ENCODE measurements around the gene PGAM2.
"Not testable (repeated sequence)": the region's sequence is repeated elsewhere in the genome, so short reads cannot be mapped to it uniquely, and the experiment has no call there.

Gene PGAM2

DNA sequence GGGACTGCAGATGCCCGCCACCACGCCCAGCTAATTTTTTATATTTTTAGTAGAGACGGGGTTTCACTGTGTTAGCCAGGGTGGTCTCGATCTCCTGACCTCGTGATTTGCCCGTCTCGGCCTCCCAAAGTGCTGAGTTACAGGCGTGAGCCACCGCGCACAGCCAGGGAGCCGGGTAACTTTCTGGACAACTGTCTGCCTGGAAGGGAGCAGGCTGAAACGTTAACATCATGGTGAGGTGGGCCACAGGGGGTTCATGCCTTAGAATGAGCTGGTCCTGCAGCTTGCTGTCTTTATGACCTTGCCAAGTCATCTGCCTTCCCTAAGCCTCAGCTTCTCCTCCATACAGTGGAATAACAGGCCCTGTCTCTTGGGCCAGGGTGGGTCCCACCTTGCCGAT lies 34.0 kb downstream of the PGAM2 start:
- DNase-seq (ENCODE audit: low read depth in 2 of 2), result not testable (repeated sequence)

DNA sequence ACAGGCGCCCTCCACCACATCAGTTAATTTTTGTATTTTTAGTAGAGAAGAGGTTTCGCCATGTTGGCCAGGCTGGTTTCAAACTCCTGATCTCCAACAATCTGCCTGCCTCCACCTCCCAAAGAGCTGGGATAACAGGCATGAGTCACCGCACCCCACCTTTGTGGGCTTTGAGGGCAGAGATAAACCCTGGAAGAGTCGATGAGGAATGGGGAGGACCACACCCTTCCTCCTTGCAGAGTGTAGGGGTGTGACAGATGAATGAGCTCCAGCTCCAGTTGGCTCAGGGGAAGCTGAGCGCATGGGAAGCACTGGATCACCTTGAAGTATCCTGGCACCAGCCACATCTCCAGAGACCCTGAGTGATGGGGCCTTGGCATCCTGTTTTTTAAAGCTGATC lies 35.3 kb downstream of the PGAM2 start:
- DNase-seq (ENCODE audit: low read depth in 2 of 2), result not testable (repeated sequence)

DNA sequence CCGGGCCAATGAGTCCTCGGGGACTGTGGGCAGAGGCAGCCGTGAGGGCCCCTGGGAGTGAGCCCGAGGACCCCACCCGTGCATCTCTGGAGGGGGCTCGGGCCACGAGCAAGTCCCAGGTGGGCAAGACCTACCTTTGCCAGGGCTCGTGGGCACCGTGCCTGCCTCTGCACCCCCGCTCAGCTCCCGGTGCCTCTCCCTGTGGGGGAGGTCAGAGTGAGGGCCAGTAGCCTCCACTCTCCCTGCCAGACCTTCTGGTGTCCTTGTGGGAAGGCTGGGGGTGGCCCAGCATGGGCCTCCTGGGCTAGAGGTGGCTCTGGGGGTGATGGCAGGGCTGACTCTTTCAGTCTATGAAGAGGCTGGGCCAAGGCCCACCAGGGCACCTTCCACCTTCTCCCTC lies 35.9 kb downstream of the PGAM2 start:
- not testable (repeated sequence) for DNase-seq (ENCODE audit: low read depth in 2 of 2)

DNA sequence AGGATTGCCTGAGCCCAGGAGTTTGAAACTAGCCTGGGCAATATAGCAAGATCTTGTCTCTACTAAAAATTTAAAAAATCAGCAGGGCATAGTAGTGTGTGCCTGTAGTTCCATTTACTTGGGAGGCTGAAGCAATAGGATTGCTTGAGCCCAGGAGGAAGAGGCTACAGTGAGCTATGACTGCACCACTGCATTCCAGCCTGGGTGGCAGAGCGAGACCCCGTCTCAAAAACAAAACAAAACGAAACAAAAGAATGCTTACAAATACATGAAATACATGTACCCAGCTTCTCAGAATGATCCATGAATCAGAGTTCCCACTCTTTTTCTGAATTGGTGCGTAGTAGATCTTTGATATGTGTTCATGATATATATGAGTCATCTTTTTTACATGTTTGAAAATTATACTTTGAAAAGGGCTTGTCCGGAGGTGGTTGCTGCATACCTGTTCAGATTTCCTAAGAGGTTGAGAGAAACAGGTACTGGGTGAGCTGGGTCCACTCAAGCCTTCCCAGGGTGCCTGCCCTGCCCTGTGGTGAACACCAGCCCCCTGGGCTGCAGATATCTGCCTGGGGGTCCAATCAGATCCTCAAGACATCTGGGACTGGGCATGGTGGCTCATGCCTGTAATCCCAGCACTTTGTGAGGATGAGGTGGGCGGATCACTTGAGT lies 42.4 kb downstream of the PGAM2 start:
- not testable (repeated sequence) for DNase-seq (ENCODE audit: low read depth in 2 of 2)

DNA sequence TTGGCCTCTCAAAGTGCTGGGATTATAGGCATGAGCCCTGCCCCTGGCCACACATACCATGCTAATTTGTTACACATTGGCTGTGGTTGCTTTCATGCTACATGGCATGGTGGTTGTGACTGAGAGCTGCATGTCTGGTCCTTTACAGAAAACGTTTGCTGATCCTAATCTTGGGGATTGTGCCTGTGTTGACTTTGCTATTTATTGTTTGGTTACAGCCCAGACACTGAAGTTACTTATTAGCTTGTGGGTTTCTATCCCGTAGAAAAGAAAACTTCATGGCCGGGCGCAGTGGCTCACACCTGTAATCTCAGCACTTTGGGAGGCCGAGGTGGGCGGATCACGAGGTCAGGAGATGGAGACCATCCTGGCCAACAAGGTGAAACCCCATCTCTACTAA lies 43.3 kb downstream of the PGAM2 start:
- not testable (repeated sequence) for DNase-seq (ENCODE audit: low read depth in 2 of 2)

DNA sequence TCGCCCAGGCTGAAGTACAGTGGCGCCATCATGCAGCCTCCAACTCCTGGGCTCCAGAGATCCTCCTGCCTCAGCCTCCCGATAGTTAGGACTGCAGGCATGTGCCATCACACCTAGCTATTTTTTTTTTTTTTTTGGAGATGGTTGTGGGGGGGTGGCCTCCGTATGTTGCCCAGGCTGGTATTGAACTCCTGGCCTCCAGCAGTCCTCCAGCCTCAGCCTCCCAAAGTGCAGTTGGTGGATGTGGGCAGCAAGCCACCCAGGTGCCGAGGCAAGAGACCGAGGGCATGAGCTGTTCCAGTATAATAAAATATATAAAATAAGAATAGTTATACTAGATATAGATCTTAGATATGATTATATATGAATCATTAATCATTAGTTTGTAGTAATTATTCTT lies 45.5 kb downstream of the PGAM2 start:
- not testable (repeated sequence) for DNase-seq (ENCODE audit: low read depth in 2 of 2)

DNA sequence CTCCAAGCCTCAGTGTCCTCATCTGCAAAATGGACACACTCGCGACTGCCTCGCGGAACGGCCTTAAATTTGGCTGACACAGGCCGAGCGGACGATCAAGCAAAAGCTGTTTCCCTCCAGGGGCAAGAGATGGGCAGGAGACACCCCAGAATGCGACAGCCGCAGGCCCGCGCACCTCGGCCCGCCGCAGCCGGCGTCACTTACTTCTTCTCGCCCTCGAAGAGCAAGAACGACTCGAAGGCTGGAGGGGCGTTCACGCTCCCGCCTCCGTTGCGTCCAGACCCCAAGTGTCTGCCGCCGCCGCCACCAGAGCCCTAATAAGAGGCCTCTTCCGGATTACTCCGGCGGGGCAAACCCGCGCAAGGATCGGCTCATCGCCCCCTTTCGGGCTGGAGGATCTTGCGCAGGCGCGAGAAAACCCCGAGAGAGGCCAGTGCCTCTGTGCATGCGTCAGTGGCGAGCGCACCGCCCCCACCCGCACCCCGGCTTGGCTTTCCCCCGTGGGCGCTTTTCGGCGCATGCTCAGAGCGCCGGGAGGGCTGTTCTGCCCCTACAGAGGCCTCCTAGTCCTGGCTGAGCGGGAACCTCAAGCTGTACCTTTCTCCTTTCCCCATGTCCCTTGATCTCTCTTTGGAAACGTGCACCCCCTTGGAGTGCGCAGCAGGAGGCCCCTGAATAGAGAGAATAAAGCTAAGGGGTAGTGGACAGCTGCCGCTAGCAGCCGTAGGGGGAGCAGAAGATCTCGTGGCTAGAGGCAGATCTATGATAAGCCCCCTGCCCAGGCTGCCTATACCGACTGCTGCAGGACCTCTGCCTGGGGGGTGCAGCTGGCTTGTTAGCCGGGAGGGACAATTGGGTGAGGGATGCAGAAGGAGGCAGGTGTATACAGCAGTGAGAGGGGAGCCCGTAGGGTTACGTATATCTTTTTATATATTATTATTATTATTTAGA lies 46.2 kb downstream of the PGAM2 start:
- peak; percentile 98 to 99 for DNase-seq (ENCODE audit: low read depth in 2 of 2)

DNA sequence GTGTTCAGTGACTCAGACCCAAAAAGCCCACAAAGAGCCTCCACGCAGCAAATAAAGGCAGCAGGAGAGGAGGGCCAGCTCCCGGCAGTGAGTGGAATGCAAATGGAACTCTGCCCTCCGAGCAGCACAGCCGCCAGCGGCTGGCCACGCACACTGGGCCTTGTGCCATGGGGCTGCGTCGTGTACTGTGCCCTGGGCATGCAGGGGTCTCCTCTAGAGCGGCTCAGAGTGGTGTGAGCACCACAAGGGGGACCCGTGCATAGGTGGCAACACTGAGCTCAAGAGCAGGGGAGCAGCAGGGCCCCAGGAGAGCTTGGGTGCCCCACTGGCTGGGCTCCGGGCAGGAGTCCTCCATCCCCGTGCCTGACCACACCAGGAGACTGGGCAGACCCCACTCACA lies 50.3 kb downstream of the PGAM2 start:
- DNase-seq (ENCODE audit: low read depth in 2 of 2), result not testable (repeated sequence)

Data from activated CD8-positive, alpha-beta memory T cell treated with anti-CD3 and anti-CD28 coated beads for 4 hours (primary cell).